Sigmoid colon (tissue), 7 donors: ENCODE data around the gene CNOT3. TPM values are rescaled to one million over a fixed set of nuclear protein-coding genes. Genes with fewer than 3 reads are reported as not detected.
"Not testable (repeated sequence)": the region's sequence is repeated elsewhere in the genome, so short reads cannot be mapped to it uniquely, and the experiment has no call there.

Source experiments
- DNase-seq: peaks from one replicate; pipeline ENCODE4 v3.0.0-alpha.2; 2019
- H3K27ac ChIP-seq, 4 donors: fragments of 200-600 bp; sonication (generic); one replicate each; pipeline ENCODE4 v1.5.1; 2016 to 2019; ENCODE audit warnings: mild to moderate bottlenecking in 1 of 4
- H3K27me3 ChIP-seq, 3 donors: fragments of 200-600 bp; sonication (generic); one replicate each; pipeline ENCODE4 v1.5.1; 2019; ENCODE audit warnings: mild to moderate bottlenecking in 1 of 3
- H3K36me3 ChIP-seq, 4 donors: fragments of 200-600 bp; sonication (generic); one replicate each; pipeline ENCODE4 v1.5.1; 2016 to 2019
- H3K4me1 ChIP-seq, 4 donors: fragments of 200-600 bp; sonication (generic); one replicate each; pipeline ENCODE4 v1.5.1; 2017 to 2019
- H3K4me3 ChIP-seq, 4 donors: fragments of 200-600 bp; sonication (generic); one replicate each; pipeline ENCODE4 v1.5.1; 2017 to 2019; ENCODE audit warnings: mild to moderate bottlenecking in 2 of 4, moderate library complexity in 1 of 4
- H3K9me3 ChIP-seq, 4 donors: fragments of 200-600 bp in 3 of 4; sonication (generic) in 3 of 4; one replicate each; pipeline versions ENCODE4 v1.5.1 to v1.6.1; 2013 to 2019
- EP300 ChIP-seq, 4 donors: sonication (generic); formaldehyde crosslinking; IDR thresholded peaks; one replicate each; pipeline ENCODE4 v1.6.1; 2017; ENCODE audit warnings: antibody characterized with exemption in 4 of 4
- POLR2A ChIP-seq, 2 donors: fragments of 450-650 bp; IDR thresholded peaks; one replicate each; pipeline ENCODE4 v1.6.1; 2016; ENCODE audit warnings: antibody characterized with exemption in 2 of 2, mild to moderate bottlenecking in 2 of 2, moderate library complexity in 2 of 2
- POLR2AphosphoS5 ChIP-seq, 4 donors: sonication (generic); formaldehyde crosslinking; IDR thresholded peaks; one replicate each; pipeline ENCODE4 v1.6.1; 2017; ENCODE audit warnings: antibody characterized with exemption in 4 of 4
- WGBS, 2 donors: extraction: QIAGEN DNeasy Blood & Tissue Kit; methylation state at CpG; one replicate each; pipeline ENCODE4 v1.1.7; 2013; 5-methylcytosine and 5-hydroxymethylcytosine counted together
- intact Hi-C: fragments of 100-400 bp; cut with DNase I; formaldehyde crosslinking; loops from one replicate; pipeline ENCODE4 v1.15.1; 2023
- polyA plus RNA-seq, 3 donors: library from polyadenylated mRNA; stranded (reverse); fragments of 200-250 nt; gene quantifications; one replicate each; pipeline ENCODE4 v1.2.3, GENCODE V29; 2013
- total RNA-seq, 4 donors: library from RNA; depleted of rRNA; stranded (reverse); fragments of >200 nt; gene quantifications; one replicate each; pipeline ENCODE4 v1.1.0, GENCODE V29; 2016
- TF ChIP-seq, protein P1 (sequence below), 4 experiments: fragments of 450-650 bp in 3 of 4; fragments of 200-600 bp in 1 of 4; IDR thresholded peaks; one replicate each; pipeline ENCODE4 v1.5.1; 2016 to 2019; ENCODE audit warnings: antibody characterized with exemption in 4 of 4, mild to moderate bottlenecking in 3 of 4, moderate library complexity in 2 of 4
- donor health status: healthy with polysubstance abuse.
- donor health status: Bipolar disorder and iron deficiency.
- donor health status: healthy.

The CNOT3 gene
- total and polyA plus RNA-seq, 7 donors, result 11.8 to 32.9 (median 19.8) TPM

GRCh38 chr19:54096617-54097106, 40.9 kb upstream of the CNOT3 start:
- 4 to 14% methylated on average over 14 of the region's 14 CpGs for WGBS, 2 donors
- Histone ChIP-seq H3K9me3 (no peaks in the 10 kb centered on the region), H3K4me3 (peak overlapping the region in 3 of 4 donors; percentile 7 to 50 (median 15)), H3K36me3 (no peaks in the 10 kb centered on the region), H3K4me1 (peaks cover 0 to 13% (median 10%) of the 10 kb centered on the region in 4 donors), H3K27ac (peak overlapping the region in 2 of 4 donors; percentile 33 to 71), H3K27me3 (peaks cover 0 to 15% (median 8%) of the 10 kb centered on the region in 3 donors)
- TF ChIP-seq, protein P1, sequence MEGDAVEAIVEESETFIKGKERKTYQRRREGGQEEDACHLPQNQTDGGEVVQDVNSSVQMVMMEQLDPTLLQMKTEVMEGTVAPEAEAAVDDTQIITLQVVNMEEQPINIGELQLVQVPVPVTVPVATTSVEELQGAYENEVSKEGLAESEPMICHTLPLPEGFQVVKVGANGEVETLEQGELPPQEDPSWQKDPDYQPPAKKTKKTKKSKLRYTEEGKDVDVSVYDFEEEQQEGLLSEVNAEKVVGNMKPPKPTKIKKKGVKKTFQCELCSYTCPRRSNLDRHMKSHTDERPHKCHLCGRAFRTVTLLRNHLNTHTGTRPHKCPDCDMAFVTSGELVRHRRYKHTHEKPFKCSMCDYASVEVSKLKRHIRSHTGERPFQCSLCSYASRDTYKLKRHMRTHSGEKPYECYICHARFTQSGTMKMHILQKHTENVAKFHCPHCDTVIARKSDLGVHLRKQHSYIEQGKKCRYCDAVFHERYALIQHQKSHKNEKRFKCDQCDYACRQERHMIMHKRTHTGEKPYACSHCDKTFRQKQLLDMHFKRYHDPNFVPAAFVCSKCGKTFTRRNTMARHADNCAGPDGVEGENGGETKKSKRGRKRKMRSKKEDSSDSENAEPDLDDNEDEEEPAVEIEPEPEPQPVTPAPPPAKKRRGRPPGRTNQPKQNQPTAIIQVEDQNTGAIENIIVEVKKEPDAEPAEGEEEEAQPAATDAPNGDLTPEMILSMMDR (IDR thresholded peaks at IDR 0.05), result no peak
- TF ChIP-seq POLR2AphosphoS5 (IDR thresholded peaks at IDR 0.05), result no peak
- no peak for TF ChIP-seq POLR2A (IDR thresholded peaks at IDR 0.05)
- TF ChIP-seq EP300 (IDR thresholded peaks at IDR 0.05), result no peak
- intact Hi-C loops, result no loop called here
- peak; percentile 68 for DNase-seq

DNA sequence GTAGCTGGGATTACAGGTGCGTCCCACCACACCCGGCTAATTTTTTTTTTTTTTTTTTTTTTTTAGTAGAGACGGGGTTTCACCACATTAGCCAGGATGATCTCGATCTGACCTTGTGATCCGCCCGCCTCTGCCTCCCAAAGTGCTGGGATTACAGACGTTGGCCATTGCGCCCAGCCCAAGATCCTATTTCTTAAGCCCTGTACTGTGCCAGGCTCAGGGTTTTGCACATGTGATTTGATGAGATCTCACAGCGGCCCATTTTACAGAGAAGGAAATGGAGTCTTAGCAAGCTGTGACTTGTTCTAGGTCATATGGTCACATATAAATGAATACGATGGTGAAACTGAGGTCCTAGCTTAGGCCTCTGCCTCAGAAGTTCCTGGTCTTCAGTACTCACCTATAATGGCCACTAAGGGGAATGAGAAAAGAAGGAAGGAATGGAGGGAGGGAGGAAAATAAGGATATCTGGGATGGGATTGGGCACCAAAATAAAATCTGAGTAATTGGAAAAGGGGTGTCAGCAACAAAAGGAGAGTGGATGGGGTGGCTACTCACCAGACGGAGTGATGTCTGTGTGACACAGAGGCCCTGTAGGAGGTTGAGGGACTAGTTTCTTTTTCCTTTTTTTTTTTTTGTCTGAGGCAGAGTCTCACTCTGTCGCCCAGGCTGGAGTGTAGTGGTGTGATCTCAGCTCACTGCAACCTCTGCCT, 38.2 kb upstream of the CNOT3 start:
- intact Hi-C loops, result no loop called here
- TF ChIP-seq, protein P1 (IDR thresholded peaks at IDR 0.05), result no peak
- no peak for TF ChIP-seq POLR2AphosphoS5 (IDR thresholded peaks at IDR 0.05)
- TF ChIP-seq EP300 (IDR thresholded peaks at IDR 0.05), result no peak
- TF ChIP-seq POLR2A (IDR thresholded peaks at IDR 0.05), result no peak
- H3K9me3 ChIP-seq, result no peaks in the 10 kb centered on the region
- H3K36me3 ChIP-seq, result no peaks in the 10 kb centered on the region
- no peak overlapping the region for H3K4me3 ChIP-seq
- H3K27me3 ChIP-seq, result peaks cover 0 to 15% (median 8%) of the 10 kb centered on the region in 3 donors
- 90 to 91% methylated on average over 12 of the region's 12 CpGs for WGBS, 2 donors
- DNase-seq, result no peak
- H3K4me1 ChIP-seq, result peaks cover 0 to 30% (median 25%) of the 10 kb centered on the region in 4 donors
- H3K27ac ChIP-seq, result no peak overlapping the region

DNA sequence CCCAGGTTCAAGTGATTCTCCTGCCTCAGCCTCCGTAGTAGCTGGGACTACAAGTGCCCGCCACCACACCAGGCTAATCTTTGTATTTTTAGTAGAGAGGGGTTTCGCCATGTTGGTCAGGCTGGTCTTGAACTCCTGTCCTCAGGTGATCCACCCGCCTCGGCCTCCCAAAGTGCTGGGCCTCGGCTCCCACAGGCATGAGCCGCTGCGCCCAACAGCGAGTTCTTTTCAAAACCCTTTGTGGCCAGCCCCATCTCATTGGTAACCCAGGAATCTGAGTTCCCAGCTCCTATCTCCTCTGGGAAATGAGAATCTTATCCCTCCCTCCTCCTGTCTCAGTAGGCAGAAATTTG, 37.7 kb upstream of the CNOT3 start:
- not testable (repeated sequence) for H3K9me3 ChIP-seq, H3K4me3 ChIP-seq, H3K36me3 ChIP-seq, H3K27ac ChIP-seq, DNase-seq
- WGBS, 2 donors, result 82 to 85% methylated on average over 9 of the region's 9 CpGs
- H3K27me3 ChIP-seq, result peaks cover 0 to 11% (median 8%) of the 10 kb centered on the region in 3 donors
- H3K4me1 ChIP-seq, result peaks cover 0 to 30% (median 26%) of the 10 kb centered on the region in 4 donors
- intact Hi-C loops, result loop anchor here (5.0 kb wide), 2 partner anchors 123 to 258 kb away; no protein-coding TSS in a partner anchor

DNA sequence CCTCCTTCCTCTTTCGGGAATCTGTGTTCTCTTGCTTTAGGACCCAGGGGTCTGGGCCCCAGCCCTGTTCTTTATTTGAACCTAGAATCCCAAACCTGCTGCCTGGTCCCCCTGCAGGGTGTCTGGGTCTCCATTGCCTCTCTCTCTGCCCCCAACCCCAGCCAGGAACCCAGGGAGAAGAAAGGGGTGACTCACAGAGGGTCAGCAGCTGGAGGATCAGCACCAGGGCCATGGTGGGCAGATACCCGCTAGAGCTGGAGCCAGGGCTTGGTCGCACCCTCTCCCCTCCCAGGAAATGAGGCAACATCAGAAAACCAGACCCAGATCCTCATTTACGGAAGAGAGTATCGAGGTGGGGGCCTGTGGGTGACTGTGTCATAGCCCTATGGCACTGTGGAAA, 37.0 kb upstream of the CNOT3 start, which contains the start of gene OSCAR:
Gene OSCAR (minus strand): TSS at position 243 of the 400 bp plus-strand sequence. CDS start 11 bp downstream, at position 232.
- no peaks in the 10 kb centered on the region for H3K9me3 ChIP-seq
- no peak within 1 kb of the TSS for H3K4me3 ChIP-seq
- H3K27ac ChIP-seq, result no peak within 1 kb of the TSS
- intact Hi-C loops, result loop anchor here (5.0 kb wide), 2 partner anchors 123 to 258 kb away; no protein-coding TSS in a partner anchor
- peaks cover 0 to 5% (median 3%) of the 10 kb centered on the region in 3 donors for H3K27me3 ChIP-seq
- H3K4me1 ChIP-seq, result peaks cover 0 to 25% (median 23%) of the 10 kb centered on the region in 4 donors
- WGBS, 2 donors, result 52 to 72% methylated on average over 5 of the region's 5 CpGs
- TF ChIP-seq, protein P1 (IDR thresholded peaks at IDR 0.05), result no peak
- TF ChIP-seq POLR2A (IDR thresholded peaks at IDR 0.05) (no peak), POLR2AphosphoS5 (IDR thresholded peaks at IDR 0.05) (no peak)
- H3K36me3 ChIP-seq, result peaks cover 0 to 3% (median 0%) of the 10 kb centered on the region in 4 donors
- no peak for DNase-seq

DNA sequence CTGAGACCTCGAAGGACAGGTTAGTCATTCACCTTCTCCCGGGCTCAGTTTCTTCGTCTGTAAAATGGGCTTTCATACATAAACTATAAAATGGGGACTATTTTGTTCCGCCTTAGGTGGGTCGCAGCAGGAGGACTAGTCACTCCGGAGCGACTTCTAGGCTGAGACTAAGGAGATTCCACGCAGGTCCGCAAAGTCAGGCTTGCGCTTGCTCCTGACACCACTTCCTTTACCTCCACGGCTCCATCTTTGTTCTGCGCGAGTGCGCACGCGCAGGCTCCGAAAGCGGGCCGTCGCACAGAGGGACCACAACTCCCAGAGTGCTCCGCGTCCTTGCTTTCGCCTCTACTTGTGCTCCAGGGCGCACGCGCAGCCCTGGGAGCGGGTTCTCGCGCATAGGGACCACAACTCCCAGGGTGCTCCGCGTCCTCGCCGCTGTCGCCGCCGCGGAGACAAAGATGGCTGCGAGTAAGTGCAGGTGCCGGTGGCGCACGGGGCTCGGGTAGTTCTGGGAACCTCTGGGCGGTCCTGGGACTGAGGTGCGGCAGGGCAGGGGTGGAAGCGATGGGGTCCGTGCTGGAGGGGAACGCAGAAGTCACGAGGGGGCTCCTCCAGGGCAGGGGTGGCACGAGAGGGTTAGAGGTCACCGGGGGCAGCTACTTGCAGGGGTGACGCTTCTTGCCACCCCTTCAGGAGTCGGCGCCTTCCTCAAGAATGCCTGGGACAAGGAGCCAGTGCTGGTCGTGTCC, 35.0 kb upstream of the CNOT3 start, which contains the start of gene NDUFA3:
Gene NDUFA3 (plus strand): TSS at position 435 of the 749 bp plus-strand sequence. CDS start 24 bp downstream, at position 459.
- peak; percentile 45 to 73 for TF ChIP-seq POLR2A (IDR thresholded peaks at IDR 0.05)
- TF ChIP-seq, protein P1 (IDR thresholded peaks at IDR 0.05), result no peak
- no peak for TF ChIP-seq EP300 (IDR thresholded peaks at IDR 0.05)
- peak; percentile 82 to 94 (median 90) for TF ChIP-seq POLR2AphosphoS5 (IDR thresholded peaks at IDR 0.05)
- peaks cover 2 to 24% (median 11%) of the 10 kb centered on the region in 4 donors for H3K36me3 ChIP-seq
- 3% methylated on average over 54 of the region's 54 CpGs for WGBS, 2 donors
- H3K4me3 ChIP-seq, result peak within 1 kb of the TSS; percentile 79 to 97 (median 94)
- H3K9me3 ChIP-seq, result no peaks in the 10 kb centered on the region
- peak; percentile 99 for DNase-seq
- peak within 1 kb of the TSS; percentile 79 to 86 (median 84) for H3K27ac ChIP-seq
- peaks cover 0 to 18% (median 16%) of the 10 kb centered on the region in 4 donors for H3K4me1 ChIP-seq
- no peaks in the 10 kb centered on the region for H3K27me3 ChIP-seq
- intact Hi-C loops, result loop anchor here (1.0 to 5.0 kb wide), 3 partner anchors 13 to 260 kb away; partner anchors contain the start of genes PRPF31 and TFPT
